ENCODE results near the gene TAC4.

DNA sequence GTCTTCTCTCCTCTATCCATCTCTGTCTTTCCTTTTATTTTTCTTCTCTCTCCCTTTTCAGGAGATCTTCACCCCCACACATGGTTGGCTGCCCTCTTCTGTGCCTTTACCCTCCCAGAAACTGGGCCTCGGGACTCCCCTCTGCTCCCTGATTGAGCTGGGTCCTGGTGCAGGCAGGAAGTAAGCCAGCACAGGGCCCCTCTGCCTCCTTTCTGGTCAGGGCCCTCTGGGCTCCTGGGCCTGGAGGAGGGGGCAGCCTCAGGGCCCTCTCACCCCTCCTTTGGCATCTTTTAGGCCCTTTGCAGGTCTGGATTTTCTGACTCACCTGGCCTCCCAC is 21.1 kb upstream of the TAC4 start:
- TF ChIP-seq, protein P1, sequence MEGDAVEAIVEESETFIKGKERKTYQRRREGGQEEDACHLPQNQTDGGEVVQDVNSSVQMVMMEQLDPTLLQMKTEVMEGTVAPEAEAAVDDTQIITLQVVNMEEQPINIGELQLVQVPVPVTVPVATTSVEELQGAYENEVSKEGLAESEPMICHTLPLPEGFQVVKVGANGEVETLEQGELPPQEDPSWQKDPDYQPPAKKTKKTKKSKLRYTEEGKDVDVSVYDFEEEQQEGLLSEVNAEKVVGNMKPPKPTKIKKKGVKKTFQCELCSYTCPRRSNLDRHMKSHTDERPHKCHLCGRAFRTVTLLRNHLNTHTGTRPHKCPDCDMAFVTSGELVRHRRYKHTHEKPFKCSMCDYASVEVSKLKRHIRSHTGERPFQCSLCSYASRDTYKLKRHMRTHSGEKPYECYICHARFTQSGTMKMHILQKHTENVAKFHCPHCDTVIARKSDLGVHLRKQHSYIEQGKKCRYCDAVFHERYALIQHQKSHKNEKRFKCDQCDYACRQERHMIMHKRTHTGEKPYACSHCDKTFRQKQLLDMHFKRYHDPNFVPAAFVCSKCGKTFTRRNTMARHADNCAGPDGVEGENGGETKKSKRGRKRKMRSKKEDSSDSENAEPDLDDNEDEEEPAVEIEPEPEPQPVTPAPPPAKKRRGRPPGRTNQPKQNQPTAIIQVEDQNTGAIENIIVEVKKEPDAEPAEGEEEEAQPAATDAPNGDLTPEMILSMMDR (conservative IDR thresholded peaks at IDR 0.05; ENCODE audit: low read length) = no peak
- no peak for TF ChIP-seq EZH2phosphoT487 (IDR thresholded peaks at IDR 0.05; ENCODE audit: borderline replicate concordance, low read depth, low read length)
